Fibroblast of skin of left quadriceps (primary cell): ENCODE measurements around the gene SUMF1.
A peak's percentile ranks its signal among the peaks of the same experiment; 100 is the strongest.

ENCODE experiments used
- DNase-seq, 2 experiments: peaks; one replicate each; pipeline ENCODE4 v3.0.0-alpha.2; 2013; ENCODE audit warnings: low read depth in 2 of 2

Gene SUMF1

GRCh38 chr3:4466741-4467521 lies at the start of gene SUMF1:
Gene SUMF1 (minus strand): TSS chr3:4467269. CDS start chr3:4467245, 24 bp downstream.
- DNase-seq: peak; percentile 32 to 39

GRCh38 chr3:4515916-4516579 lies 49.0 kb upstream of the SUMF1 start:
- no peak for DNase-seq

- no peak for DNase-seq
These were observed 47.8 kb upstream of the SUMF1 start for GRCh38 chr3:4514916-4515315.

GRCh38 chr3:4514321-4514720 lies 47.3 kb upstream of the SUMF1 start:
- DNase-seq: no peak

- DNase-seq: no peak
These were observed 46.0 kb upstream of the SUMF1 start for GRCh38 chr3:4512895-4513616.

- no peak for DNase-seq
These were observed 44.6 kb upstream of the SUMF1 start for GRCh38 chr3:4511491-4512262.

GRCh38 chr3:4509983-4510755 lies 43.1 kb upstream of the SUMF1 start:
- no peak for DNase-seq

- no peak for DNase-seq
These were observed 42.0 kb upstream of the SUMF1 start for GRCh38 chr3:4509043-4509442.

GRCh38 chr3:4508048-4508981 lies 41.2 kb upstream of the SUMF1 start:
- DNase-seq: no peak

- DNase-seq: no peak
These were observed 40.0 kb upstream of the SUMF1 start for GRCh38 chr3:4507024-4507596.

GRCh38 chr3:4506559-4507023 lies 39.5 kb upstream of the SUMF1 start:
- DNase-seq: no peak

GRCh38 chr3:4505688-4506558 lies 38.9 kb upstream of the SUMF1 start:
- no peak for DNase-seq

GRCh38 chr3:4504340-4505261 lies 37.5 kb upstream of the SUMF1 start:
- DNase-seq: no peak

- no peak for DNase-seq
These were observed 36.0 kb upstream of the SUMF1 start for GRCh38 chr3:4503050-4503449.

GRCh38 chr3:4501927-4502326 lies 34.9 kb upstream of the SUMF1 start:
- DNase-seq: no peak

GRCh38 chr3:4501437-4501836 lies 34.4 kb upstream of the SUMF1 start:
- DNase-seq: no peak

GRCh38 chr3:4498446-4498845 lies 31.4 kb upstream of the SUMF1 start:
- DNase-seq: no peak
